GM12878 (cell line): ENCODE results near the gene ZDHHC14. TPM values are rescaled to one million over a fixed set of nuclear protein-coding genes. Genes with fewer than 3 reads are reported as not detected.
A peak's percentile ranks its signal among the peaks of the same experiment; 100 is the strongest.

Source experiments
- ATAC-seq: fragments of 200-7000 bp; cut with Tn5 transposase; 3 replicates; pipeline ENCODE4 v1.9.1; 2020; ENCODE audit warnings: mild to moderate bottlenecking, moderate library complexity
- BruUV-seq: library from RNA; stranded (reverse); fragments of 400-500 nt; replicated peaks from 2 replicates; lab custom pipeline; 2021; lab: Mats Ljungman, UMichigan
- CTCF ChIA-PET: fragments of 300-600 bp; sonication (Branson Sonifier 250); formaldehyde crosslinking; extraction: SDS; loops from one replicate; lab custom pipeline; 2021; ENCODE audit warnings: inconsistent platforms; lab: Yijun Ruan, JAX
- POLR2A ChIA-PET: fragments of 350-600 bp; formaldehyde crosslinking; extraction: SDS; loops from one replicate; lab custom pipeline; 2021; ENCODE audit warnings: inconsistent platforms; lab: Charles Lee
- RAD21 ChIA-PET: fragments of 300-600 bp; sonication (Branson Sonifier 250); formaldehyde crosslinking; loops from one replicate; lab custom pipeline; 2023; ENCODE audit warnings: antibody characterized with exemption; ENCODE audit not compliant: unreplicated experiment; lab: Charles Lee
- SMC1A ChIA-PET: fragments of 300-600 bp; sonication (Branson Sonifier 250); formaldehyde crosslinking; loops from one replicate; lab custom pipeline; 2023; ENCODE audit not compliant: unreplicated experiment, uncharacterized antibody; lab: Charles Lee
- DNase-seq: peaks from one replicate; pipeline ENCODE4 v3.0.0-alpha.2; 2011; ENCODE audit warnings: low read depth, low spot score
- FAIRE-seq: peaks from 3 replicates; lab custom pipeline; 2011; peaks lifted over from hg19 to GRCh38; lab: Jason Lieb, UNC
- H2AFZ ChIP-seq: 2 replicates; pipeline ENCODE4 v1.6.0; 2011; ENCODE audit warnings: low read depth, low read length, control low read depth; ENCODE audit not compliant: control insufficient read depth
- H3K27ac ChIP-seq: 2 replicates; pipeline ENCODE4 v1.5.1; 2011; ENCODE audit warnings: control low read depth; ENCODE audit not compliant: control insufficient read depth, insufficient read depth
- H3K27me3 ChIP-seq, 2 experiments: replicated peaks in 1 of 2; 2 replicates each; pipeline versions ENCODE4 v1.6.0 to v1.6.1; 2011; ENCODE audit warnings: low read length in 1 of 2; ENCODE audit not compliant: control insufficient read depth in 2 of 2, insufficient read depth in 2 of 2
- H3K36me3 ChIP-seq, 2 experiments: 2 replicates each; pipeline ENCODE4 v1.5.1; 2011; ENCODE audit warnings: low read length in 1 of 2; ENCODE audit not compliant: control insufficient read depth in 2 of 2, insufficient read depth in 2 of 2
- H3K4me1 ChIP-seq: 2 replicates; pipeline ENCODE4 v1.6.1; 2011; ENCODE audit warnings: mild to moderate bottlenecking, low read length, moderate library complexity, mixed read lengths; ENCODE audit not compliant: control insufficient read depth, insufficient read depth
- H3K4me2 ChIP-seq: 2 replicates; pipeline ENCODE4 v1.6.0; 2011; ENCODE audit warnings: control low read depth; ENCODE audit not compliant: control insufficient read depth, insufficient read depth
- H3K4me3 ChIP-seq: fragments of 200-600 bp; sonication (generic); 2 replicates; pipeline ENCODE4 v1.5.1; 2016
- H3K79me2 ChIP-seq: 2 replicates; pipeline ENCODE4 v1.6.0; 2011; ENCODE audit warnings: low read length; ENCODE audit not compliant: control insufficient read depth, insufficient read depth
- H3K9ac ChIP-seq: 2 replicates; pipeline ENCODE4 v1.8.0; 2011; ENCODE audit warnings: low read length, control low read depth, mixed read lengths; ENCODE audit not compliant: control insufficient read depth, insufficient read depth
- H3K9me3 ChIP-seq: replicated peaks from 3 replicates; pipeline ENCODE4 v1.5.1; 2011; ENCODE audit warnings: mild to moderate bottlenecking, low read length; ENCODE audit not compliant: control insufficient read depth, insufficient read depth
- H4K20me1 ChIP-seq: 2 replicates; pipeline ENCODE4 v1.6.0; 2011; ENCODE audit not compliant: control insufficient read depth, insufficient read depth
- SMC3 ChIP-seq: IDR thresholded peaks from 2 replicates; pipeline ENCODE4 v1.6.1; 2011; ENCODE audit warnings: low read length, improper control_type of control experiment, borderline replicate concordance
- SPI1 ChIP-seq: IDR thresholded peaks from 2 replicates; pipeline ENCODE4 v1.6.1; 2011; ENCODE audit warnings: low read depth, mild to moderate bottlenecking, low read length, moderate library complexity, borderline replicate concordance; ENCODE audit not compliant: insufficient read depth
- WGBS: methylation state at CpG from one replicate; pipeline ENCODE4 v1.1.6; 2016; ENCODE audit warnings: low lambda C conversion rate; ENCODE audit not compliant: insufficient replicate concordance, insufficient coverage; ENCODE audit errors: missing lambda C conversion rate; 5-methylcytosine and 5-hydroxymethylcytosine counted together
- in situ Hi-C: fragments of 300-500 bp; cut with MboI; formaldehyde crosslinking; loops from 9 replicates; pipeline ENCODE4 v1.14.3; 2018; ENCODE audit warnings: mixed read lengths
- intact Hi-C: fragments of 100-400 bp; cut with micrococcal nuclease; formaldehyde crosslinking; loops from one replicate; pipeline ENCODE4 v1.14.2; 2022; ENCODE audit not compliant: unreplicated experiment
- polyA plus RNA-seq, 11 experiments: library from polyadenylated mRNA; depleted of rRNA in 4 of 11; unstranded in 6 of 11; stranded (reverse) in 5 of 11; fragments of >200 nt; fragmentation: Nextera tagmentation in 4 of 11; fragmentation: Illumina TruSeq in 1 of 11; extraction: Ambion mirVana in 4 of 11; extraction: Trizol in 1 of 11; gene quantifications; 1 replicate in 1 of 11; 2 replicates in 10 of 11; pipeline versions ENCODE4 v1.2.1 to v1.2.3, GENCODE V29; 2011 to 2016; ENCODE audit warnings: inconsistent platforms in 2 of 11, missing spikeins in 2 of 11, low read depth in 1 of 11
- total RNA-seq, 4 experiments: library from RNA; depleted of rRNA in 3 of 4; stranded (reverse); fragments of >200 nt in 3 of 4; fragmentation: Illumina TruSeq in 1 of 4; extraction: Trizol in 1 of 4; gene quantifications; 2 replicates each; pipeline versions ENCODE4 v1.2.1 to v1.2.3, GENCODE V29; 2013 to 2021

Gene ZDHHC14
- total and polyA plus RNA-seq, 10 of the 15 experiments (the other 5 are each of a cell fraction or from before 2014, with no cell fraction given), result 0.15 to 16.0 (median 0.76) TPM; not detected in 1

GRCh38 chr6:157520596-157521361 is 139.8 kb downstream of the ZDHHC14 start:
- H3K4me3 ChIP-seq, result no peak overlapping the region
- no peak for DNase-seq
- H3K79me2 ChIP-seq, result no peaks in the 10 kb centered on the region
- no peak overlapping the region for H3K9ac ChIP-seq
- H2AFZ ChIP-seq, result no peak overlapping the region
- intact Hi-C loops, result no loop called here
- in situ Hi-C loops, result no loop called here
- ChIA-PET POLR2A (interaction anchor here (1.9 kb wide), 1 partner anchor 13 kb away, joined by 6 read pairs; no protein-coding TSS in a partner anchor), SMC1A (interaction anchor here (0.7 to 2.0 kb wide), 7 partner anchors 7 to 59 kb away, joined by 3 to 7 read pairs (median 4); no protein-coding TSS in a partner anchor), CTCF (interaction anchor here (0.6 to 1.0 kb wide), 2 partner anchors 36 to 135 kb away, joined by 3 to 4 read pairs; no protein-coding TSS in a partner anchor), RAD21 (no interaction called here)
- peaks cover 4% of the 10 kb centered on the region; the same call in 2 of the 3 replicates for H3K9me3 ChIP-seq
- H3K36me3 ChIP-seq, result no peaks in the 10 kb centered on the region; a peak in 1 of 4 replicates
- BruUV-seq, result no TSS peak
- 63% methylated on average over 6 of the region's 6 CpGs for WGBS
- H3K27ac ChIP-seq, result no peak overlapping the region
- ATAC-seq, result no peak
- 0 out of 4 replicates have a peak, but pooled peaks cover 0 to 2% of the 10 kb centered on the region in 2 experiments for H3K27me3 ChIP-seq
- H3K4me2 ChIP-seq, result no peak overlapping the region
- FAIRE-seq, result no peak
- TF ChIP-seq SPI1 (peak; percentile 79), SMC3 (no peak)
- H4K20me1 ChIP-seq, result no peaks in the 10 kb centered on the region
- H3K4me1 ChIP-seq, result no peaks in the 10 kb centered on the region
